Activated CD4-positive, CD25-positive, alpha-beta regulatory T cell (primary cell): ENCODE data around the gene POFUT1.

Experiments
- DNase-seq, 4 experiments: peaks; one replicate each; lab custom pipeline; 2025; lab: John Stamatoyannopoulos, UW

POFUT1 gene

GRCh38 chr20:32206760-32207625 lies 687 bp upstream of the POFUT1 start:
- DNase-seq, result no peak

- no peak for DNase-seq
Observed at GRCh38 chr20:32208499-32209154, 947 bp downstream of the POFUT1 start.

- no peak for DNase-seq
Observed at GRCh38 chr20:32209850-32210605, 2.3 kb downstream of the POFUT1 start.

- no peak for DNase-seq
Observed at GRCh38 chr20:32213870-32214269, 6.2 kb downstream of the POFUT1 start.

GRCh38 chr20:32215147-32215546 lies 7.5 kb downstream of the POFUT1 start:
- DNase-seq, result no peak

GRCh38 chr20:32215729-32216128 lies 8.0 kb downstream of the POFUT1 start:
- DNase-seq, result no peak

- no peak for DNase-seq
Observed at GRCh38 chr20:32216179-32217142, 8.8 kb downstream of the POFUT1 start.

DNA sequence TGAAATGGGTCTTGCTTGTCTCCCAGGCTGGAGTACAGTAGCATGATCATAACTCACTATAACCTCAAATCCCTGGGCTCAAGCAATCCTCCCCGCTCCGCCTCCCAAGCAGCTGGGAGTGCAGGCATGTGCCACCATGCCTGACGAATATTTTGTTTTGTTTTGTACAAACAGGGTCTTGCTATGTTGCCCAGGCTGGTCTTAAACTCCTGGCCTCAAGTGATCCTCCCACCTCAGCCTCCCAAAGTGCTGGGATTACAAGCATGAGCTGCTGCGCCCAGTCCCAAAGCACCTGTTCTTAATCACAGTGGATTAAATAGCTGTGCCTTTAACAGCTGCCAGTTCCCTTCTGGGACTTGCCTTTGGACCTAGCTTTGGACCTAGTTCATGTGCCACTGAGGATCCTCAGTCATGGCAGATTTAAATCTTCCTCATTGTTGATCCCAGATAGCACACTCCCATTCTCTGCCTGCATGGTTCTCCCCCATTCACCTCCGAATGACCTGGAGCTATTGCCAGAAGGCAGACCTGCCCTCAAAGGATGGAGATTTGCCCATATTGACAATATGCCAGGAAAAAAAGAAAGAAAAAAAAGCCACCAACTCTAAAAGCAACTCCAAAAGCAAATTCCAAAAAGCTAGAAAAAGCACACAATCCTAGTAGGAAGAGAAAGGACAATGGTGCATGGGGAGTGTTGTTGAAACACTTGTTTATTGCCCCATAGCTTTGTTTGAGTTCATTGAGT lies 10.6 kb downstream of the POFUT1 start:
- no peak for DNase-seq

GRCh38 chr20:32224463-32224862 lies 16.8 kb downstream of the POFUT1 start:
- no peak for DNase-seq

- no peak for DNase-seq
Observed at GRCh38 chr20:32226391-32226790, 18.7 kb downstream of the POFUT1 start.

- no peak for DNase-seq
Observed at GRCh38 chr20:32227306-32227705, 19.6 kb downstream of the POFUT1 start.

- DNase-seq, result no peak
Observed at GRCh38 chr20:32227744-32228688, 20.3 kb downstream of the POFUT1 start.

DNA sequence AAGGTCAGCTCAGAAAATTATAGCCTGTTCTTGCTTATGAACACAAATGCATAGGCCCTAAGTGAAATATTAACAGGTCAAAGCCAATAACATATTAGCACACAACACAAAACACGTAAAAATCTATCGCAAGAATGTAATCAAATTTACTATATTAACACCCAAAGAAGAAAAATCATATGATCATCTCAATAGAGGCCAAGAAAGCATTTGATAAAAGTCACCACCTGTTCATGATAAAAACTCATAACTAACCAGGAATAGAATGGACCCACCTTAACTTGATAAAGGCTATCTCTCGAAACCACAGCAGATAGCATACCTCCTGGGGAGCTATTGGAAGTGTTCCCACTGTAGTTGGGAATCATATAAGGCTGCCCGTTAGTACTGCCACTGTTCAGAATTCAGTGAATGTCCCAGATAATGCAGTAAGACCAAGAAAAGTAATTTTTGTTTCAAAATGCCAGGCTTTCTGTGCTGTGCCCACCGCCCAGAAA lies 21.6 kb downstream of the POFUT1 start:
- DNase-seq, result no peak

DNA sequence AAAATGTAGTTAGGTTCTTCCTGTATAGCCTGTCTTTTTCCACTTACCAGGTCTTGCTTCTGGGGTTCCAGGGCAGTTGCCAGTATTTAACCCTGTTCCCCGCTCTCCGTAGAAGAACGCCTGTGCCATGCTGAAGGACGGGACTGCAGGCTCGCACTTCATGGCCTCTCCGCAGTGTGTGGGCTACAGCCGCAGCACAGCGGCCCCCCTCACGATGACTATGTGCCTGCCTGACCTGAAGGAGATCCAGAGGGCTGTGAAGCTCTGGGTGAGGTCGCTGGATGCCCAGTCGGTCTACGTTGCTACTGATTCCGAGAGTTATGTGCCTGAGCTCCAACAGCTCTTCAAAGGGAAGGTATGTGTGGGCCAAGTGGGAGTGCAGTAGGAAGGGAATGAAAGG lies 23.0 kb downstream of the POFUT1 start:
- DNase-seq, result no peak

DNA sequence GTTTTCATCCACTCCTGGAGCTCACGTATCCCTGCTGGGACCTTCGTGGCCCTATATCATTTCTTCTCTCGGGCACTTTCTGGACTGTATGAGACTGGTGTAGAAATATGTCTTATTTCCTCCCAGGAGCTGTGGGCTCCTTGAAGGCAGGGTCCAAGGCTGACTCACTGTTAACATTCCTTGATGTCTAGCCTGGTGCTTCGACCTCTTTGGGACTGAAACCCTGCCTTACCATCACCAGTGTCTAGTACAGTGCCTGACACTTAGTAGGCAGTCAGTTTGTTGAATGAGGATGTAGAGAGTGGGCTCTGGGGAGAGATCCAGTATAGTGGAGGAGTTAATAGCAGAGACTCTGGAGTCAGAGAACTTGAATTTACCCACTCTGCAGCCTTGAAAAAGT lies 23.6 kb downstream of the POFUT1 start:
- no peak for DNase-seq

DNA sequence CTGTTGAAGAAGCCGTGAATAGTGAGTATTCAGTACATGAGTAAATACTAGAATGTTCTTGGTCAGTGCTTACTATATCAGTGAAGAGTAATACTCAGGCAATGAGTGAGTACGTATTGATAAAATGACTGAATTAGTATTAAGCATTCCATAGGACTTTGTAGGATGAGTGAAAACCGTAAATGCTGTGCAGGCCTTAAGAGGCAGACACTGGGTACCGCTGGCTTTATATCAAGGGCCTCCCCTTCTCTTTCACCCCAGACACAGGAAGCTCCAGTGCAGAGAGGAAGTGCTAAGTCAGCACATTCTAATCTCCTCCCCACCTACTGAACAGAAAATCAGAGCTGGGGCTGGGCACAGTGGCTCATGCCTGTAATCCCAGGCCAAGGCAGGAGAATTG lies 24.2 kb downstream of the POFUT1 start:
- no peak for DNase-seq

- DNase-seq, result no peak
Observed at GRCh38 chr20:32232326-32232886, 24.7 kb downstream of the POFUT1 start.

GRCh38 chr20:32233286-32233685 lies 25.6 kb downstream of the POFUT1 start:
- DNase-seq, result no peak

GRCh38 chr20:32234135-32234808 lies 26.6 kb downstream of the POFUT1 start:
- DNase-seq, result no peak
